Central memory CD8-positive, alpha-beta T cell (primary cell): Measurements from ENCODE around the gene ITPRIP.

Experiments
- ATAC-seq: fragments of 150-1000 bp; cut with Tn5 transposase; replicated peaks from 2 replicates; pipeline ENCODE4 v1.10.0; 2022; ENCODE audit warnings: mild to moderate bottlenecking, moderate FRiP score, moderate number of reproducible peaks; ENCODE audit not compliant: poor library complexity, severe bottlenecking; ENCODE audit errors: extremely low read depth
- DNase-seq, 2 donors: peaks; one replicate each; pipeline ENCODE4 v3.0.0; 2021; ENCODE audit warnings: low spot score in 2 of 2
- H3K27ac Mint-ChIP-seq: one replicate; pipeline ENCODE4 v1.8.0; 2022; ENCODE audit warnings: low read depth, mild to moderate bottlenecking, moderate library complexity, mixed read lengths
- H3K27me3 Mint-ChIP-seq: one replicate; pipeline ENCODE4 v1.8.0; 2022; ENCODE audit warnings: mixed read lengths
- H3K36me3 Mint-ChIP-seq: one replicate; pipeline ENCODE4 v1.8.0; 2022; ENCODE audit warnings: mild to moderate bottlenecking, moderate library complexity, mixed read lengths; ENCODE audit not compliant: insufficient read depth
- H3K4me1 Mint-ChIP-seq: one replicate; pipeline ENCODE4 v1.8.0; 2022; ENCODE audit warnings: mixed read lengths
- H3K4me3 Mint-ChIP-seq: one replicate; pipeline ENCODE4 v1.8.0; 2022; ENCODE audit warnings: mild to moderate bottlenecking, moderate library complexity, mixed read lengths
- H3K9me3 Mint-ChIP-seq: one replicate; pipeline ENCODE4 v1.8.0; 2022; ENCODE audit warnings: mixed read lengths

The ITPRIP gene

DNA sequence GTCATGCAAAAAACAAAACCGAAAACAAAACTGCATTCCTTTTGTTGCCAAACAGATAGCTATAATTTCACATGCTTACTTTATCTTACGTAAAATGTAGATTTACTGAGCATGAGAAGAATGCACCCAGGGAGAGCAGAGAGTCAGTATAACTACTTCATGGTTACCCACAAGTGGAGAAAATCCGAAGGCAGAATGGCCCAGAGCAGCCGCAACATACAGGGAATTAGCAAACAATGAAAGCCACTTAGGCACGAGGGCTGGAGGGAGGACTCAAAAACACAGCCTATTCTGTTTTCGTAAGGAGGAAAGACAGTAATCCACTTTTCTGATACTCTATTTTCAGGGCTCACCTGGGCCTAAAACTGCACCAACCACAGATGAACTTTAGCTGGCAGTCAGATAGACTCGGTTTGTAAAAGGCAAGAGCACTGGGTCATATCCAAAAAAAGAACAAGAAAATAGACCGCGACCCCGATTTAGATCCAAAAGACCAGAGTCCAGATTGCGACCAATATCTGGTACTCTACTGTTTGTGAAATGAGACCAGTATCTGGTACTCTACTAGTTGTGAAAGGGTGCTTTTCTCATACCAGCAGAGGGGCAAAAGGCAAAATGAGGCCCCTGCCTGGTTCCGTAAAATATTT, 1.3 kb downstream of the ITPRIP start:
- no peak for DNase-seq
- H3K27ac Mint-ChIP-seq: peak overlapping the region; percentile 95
- no peak for ATAC-seq
- no peaks in the 10 kb centered on the region for H3K27me3 Mint-ChIP-seq
- H3K4me1 Mint-ChIP-seq: peaks cover 43% of the 10 kb centered on the region
- no peaks in the 10 kb centered on the region for H3K9me3 Mint-ChIP-seq
- H3K4me3 Mint-ChIP-seq: peak overlapping the region; percentile 90
- H3K36me3 Mint-ChIP-seq: peaks cover 28% of the 10 kb centered on the region

DNA sequence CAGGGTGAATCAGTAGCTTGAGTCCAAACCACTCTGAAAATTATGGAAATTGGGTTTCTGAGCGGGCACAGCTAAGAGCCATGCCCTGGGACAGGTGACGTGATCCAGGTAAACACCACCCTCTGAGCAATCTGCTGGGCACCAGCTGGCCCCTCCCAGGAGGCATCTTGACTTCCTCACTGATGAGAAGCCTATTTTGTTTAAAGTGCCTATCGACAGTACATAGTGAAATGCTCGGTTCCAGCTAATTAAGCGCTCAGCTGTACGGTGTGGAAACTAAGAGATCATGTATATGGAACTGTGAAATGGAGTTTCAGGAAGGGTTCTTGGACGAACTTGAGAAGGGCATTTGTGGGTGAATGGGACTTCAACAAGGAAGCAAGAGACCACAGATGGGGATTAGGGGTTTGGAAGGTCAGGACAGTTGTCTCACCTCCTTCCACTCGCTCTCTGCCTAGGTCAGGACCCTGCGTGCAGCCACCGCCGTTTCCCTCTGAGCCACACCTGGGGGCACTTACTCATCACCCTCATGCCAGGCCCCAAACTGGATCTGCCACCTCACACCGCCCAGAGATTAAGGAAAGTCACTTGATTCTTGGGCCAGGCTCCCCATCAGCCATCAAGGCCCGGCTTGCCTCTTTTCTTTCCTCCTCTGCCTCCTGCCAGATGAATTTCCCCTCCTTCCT, 3.2 kb downstream of the ITPRIP start:
- Mint-ChIP-seq H3K36me3 (peaks cover 37% of the 10 kb centered on the region), H3K27me3 (no peaks in the 10 kb centered on the region), H3K27ac (peak overlapping the region; percentile 98), H3K9me3 (no peaks in the 10 kb centered on the region), H3K4me1 (peaks cover 61% of the 10 kb centered on the region), H3K4me3 (peak overlapping the region; percentile 90)
- ATAC-seq (no peak), DNase-seq (no peak)

DNA sequence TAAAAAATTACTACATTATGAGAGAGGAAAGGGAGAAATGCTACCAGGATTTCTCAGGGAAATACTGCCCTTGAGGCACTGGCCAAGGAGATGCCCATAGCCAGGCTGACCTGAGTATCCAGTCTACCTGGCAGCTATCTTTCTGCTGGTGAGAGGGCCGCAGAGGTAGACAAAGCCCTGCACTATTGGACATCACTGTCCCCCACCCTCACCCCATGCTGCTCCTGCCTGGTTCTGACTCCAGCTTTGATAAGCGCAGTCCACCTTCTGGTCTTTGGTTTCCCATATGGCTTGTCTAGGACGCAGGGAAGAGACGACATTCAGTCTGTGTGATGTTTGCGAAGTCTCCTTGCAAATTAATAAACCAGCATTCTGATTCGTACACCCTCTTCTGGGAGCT, 3.7 kb downstream of the ITPRIP start:
- peak overlapping the region; percentile 98 for H3K27ac Mint-ChIP-seq
- H3K9me3 Mint-ChIP-seq: no peaks in the 10 kb centered on the region
- H3K4me3 Mint-ChIP-seq: peak overlapping the region; percentile 90
- H3K27me3 Mint-ChIP-seq: no peaks in the 10 kb centered on the region
- ATAC-seq (no peak), DNase-seq (no peak)
- peaks cover 66% of the 10 kb centered on the region for H3K4me1 Mint-ChIP-seq
- H3K36me3 Mint-ChIP-seq: peaks cover 39% of the 10 kb centered on the region

DNA sequence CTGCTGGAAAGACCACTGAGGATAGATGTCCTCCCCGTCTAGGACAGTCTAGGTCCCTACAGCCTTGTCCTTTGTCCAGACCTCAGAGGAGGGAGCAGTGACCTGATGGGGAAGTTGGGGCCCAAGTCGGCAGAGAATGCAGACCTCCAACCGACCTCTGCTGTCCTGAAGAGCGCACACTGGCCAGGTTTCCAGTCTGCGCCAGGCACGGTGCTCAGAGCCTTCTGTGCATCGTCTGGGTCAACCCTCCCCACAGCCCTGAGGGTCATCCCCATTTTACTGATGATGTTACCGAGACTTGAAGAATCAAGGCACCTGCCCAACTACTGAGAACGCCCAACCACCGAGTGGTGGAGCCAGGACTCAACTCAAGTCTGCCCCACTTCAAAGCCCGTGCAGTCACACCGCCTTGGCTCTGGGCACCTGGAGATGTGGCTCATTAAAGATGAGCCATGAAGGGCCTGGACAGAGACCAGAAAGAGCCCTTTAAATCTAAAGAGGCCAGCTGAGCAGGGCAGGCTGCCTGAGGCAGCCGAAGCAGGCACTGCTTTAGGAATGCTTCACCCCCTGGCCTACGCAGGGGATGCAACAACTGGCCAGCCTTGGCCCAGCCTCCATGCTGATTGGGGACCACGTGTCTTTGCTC, 4.4 kb downstream of the ITPRIP start:
- DNase-seq (no peak), ATAC-seq (no peak)
- H3K4me3 Mint-ChIP-seq: peak overlapping the region; percentile 68
- no peaks in the 10 kb centered on the region for H3K27me3 Mint-ChIP-seq
- H3K27ac Mint-ChIP-seq: peak overlapping the region; percentile 98
- peaks cover 73% of the 10 kb centered on the region for H3K4me1 Mint-ChIP-seq
- H3K9me3 Mint-ChIP-seq: no peaks in the 10 kb centered on the region
- peaks cover 44% of the 10 kb centered on the region for H3K36me3 Mint-ChIP-seq

DNA sequence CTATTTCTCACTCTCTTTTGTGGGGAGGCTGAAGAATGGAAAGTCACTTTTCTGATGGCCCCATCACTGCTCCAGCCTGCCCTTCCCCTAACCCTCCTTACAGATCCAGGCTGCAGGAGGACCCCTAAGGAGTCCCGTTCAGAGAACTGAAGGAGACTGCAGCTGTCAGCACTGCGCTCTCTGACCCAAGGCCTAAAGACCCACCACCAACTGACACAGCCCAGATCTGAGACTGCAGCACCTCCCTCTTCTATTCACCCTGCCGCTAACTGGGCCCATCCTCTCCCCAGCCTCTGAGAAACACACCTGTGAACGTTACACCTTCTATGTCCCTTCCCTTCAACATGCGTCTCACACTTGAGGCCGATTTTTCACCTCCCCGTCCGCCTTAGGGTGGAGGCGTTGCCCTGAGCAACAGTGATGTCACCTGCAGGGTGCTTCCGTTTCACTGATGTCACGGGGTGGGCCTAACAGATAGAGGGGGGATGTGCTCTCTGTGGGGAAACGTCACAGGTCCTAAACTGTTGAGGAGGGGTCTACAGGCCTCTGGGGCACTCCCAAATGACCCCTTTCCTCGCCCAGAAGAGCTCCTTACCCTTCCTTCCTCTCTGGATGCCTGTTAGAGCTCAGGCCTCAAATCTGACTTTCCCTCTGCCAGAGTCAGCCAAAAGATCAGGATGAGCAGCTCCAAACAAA, 5.1 kb downstream of the ITPRIP start:
- Mint-ChIP-seq H3K36me3 (peaks cover 45% of the 10 kb centered on the region), H3K9me3 (no peaks in the 10 kb centered on the region), H3K4me3 (peak overlapping the region; percentile 68), H3K27ac (peak overlapping the region; percentile 98), H3K4me1 (peaks cover 74% of the 10 kb centered on the region), H3K27me3 (no peaks in the 10 kb centered on the region)
- DNase-seq: peak; percentile 46 to 87
- peak; percentile 71 for ATAC-seq

DNA sequence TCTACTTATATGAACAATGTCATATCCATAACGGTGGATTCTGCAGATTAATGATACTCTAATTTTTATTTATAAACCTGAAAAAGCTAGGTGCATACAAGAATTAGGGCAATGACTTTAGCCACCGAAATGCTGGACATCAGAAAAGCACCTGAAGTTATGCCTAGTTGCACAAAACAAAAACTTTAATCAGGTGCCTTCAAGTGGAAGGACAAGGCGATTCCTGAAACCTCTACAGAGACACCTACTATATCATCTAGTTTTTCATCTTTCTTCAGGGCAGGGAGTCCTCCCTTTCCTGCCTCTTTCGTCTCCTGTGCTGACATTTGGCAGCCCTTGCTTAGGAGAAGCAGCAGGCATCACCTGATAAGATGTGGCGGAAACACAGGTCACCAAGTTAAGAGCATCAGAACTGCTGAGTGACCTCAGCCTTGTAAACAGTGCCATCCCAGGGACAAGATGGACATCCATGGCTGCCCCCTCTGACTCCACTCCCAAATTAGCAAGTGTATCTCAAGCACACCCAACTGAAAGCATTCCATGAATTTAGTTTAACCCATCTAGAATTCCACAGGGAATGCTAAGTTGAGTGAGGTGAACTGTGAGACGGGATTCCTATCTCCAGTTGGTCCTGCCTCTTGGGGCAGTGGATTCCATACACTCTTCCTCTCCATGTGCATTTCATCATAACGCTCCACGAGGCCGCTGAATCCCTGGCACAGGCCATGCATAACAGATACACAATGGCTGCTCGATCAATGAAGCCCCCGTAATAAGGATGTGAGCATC, 5.8 kb downstream of the ITPRIP start:
- Mint-ChIP-seq H3K4me3 (peak overlapping the region; percentile 68), H3K36me3 (peaks cover 41% of the 10 kb centered on the region)

DNA sequence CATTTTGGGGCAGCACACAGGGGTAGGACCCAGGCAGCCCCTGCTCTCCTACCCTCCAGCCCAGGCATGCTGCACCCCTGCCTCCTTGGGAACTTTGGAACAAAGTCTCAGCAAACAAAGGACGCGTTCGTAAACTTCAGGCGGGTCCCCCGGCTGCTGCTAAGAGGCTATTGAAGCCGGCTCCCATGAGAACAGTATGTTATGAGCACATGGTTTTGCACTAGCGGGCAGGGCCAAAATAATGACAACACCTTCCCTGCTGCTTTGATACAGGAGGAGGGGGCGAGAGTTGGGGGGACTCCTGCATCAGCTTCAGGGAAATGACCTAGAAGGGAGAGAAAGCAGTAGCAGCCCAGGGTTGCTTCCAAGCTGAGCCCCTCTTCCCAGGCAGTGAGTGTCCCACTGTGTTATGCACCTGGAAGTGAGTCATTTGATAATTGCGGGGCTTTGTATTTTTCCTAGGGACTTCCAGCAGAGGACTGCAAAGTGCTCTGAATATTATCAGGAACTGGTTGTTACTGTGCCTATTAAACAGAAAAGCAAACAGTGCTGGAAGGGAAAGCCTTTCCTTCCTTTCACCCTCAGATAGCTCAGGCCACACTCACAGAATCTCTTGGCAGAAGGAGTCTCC, 6.9 kb downstream of the ITPRIP start:
- no peak overlapping the region for H3K4me3 Mint-ChIP-seq
- peaks cover 38% of the 10 kb centered on the region for H3K36me3 Mint-ChIP-seq
- peak overlapping the region; percentile 56 for H3K27ac Mint-ChIP-seq
- ATAC-seq (no peak), DNase-seq (no peak)
- peaks cover 86% of the 10 kb centered on the region for H3K4me1 Mint-ChIP-seq
- no peaks in the 10 kb centered on the region for H3K27me3 Mint-ChIP-seq
- H3K9me3 Mint-ChIP-seq: no peaks in the 10 kb centered on the region

More for the DNA sequence above, 5.8 kb downstream of the ITPRIP start:
- no peak for DNase-seq
- Mint-ChIP-seq H3K27ac (peak overlapping the region; percentile 98), H3K9me3 (no peaks in the 10 kb centered on the region), H3K27me3 (no peaks in the 10 kb centered on the region), H3K4me1 (peaks cover 81% of the 10 kb centered on the region)
- ATAC-seq: no peak

DNA sequence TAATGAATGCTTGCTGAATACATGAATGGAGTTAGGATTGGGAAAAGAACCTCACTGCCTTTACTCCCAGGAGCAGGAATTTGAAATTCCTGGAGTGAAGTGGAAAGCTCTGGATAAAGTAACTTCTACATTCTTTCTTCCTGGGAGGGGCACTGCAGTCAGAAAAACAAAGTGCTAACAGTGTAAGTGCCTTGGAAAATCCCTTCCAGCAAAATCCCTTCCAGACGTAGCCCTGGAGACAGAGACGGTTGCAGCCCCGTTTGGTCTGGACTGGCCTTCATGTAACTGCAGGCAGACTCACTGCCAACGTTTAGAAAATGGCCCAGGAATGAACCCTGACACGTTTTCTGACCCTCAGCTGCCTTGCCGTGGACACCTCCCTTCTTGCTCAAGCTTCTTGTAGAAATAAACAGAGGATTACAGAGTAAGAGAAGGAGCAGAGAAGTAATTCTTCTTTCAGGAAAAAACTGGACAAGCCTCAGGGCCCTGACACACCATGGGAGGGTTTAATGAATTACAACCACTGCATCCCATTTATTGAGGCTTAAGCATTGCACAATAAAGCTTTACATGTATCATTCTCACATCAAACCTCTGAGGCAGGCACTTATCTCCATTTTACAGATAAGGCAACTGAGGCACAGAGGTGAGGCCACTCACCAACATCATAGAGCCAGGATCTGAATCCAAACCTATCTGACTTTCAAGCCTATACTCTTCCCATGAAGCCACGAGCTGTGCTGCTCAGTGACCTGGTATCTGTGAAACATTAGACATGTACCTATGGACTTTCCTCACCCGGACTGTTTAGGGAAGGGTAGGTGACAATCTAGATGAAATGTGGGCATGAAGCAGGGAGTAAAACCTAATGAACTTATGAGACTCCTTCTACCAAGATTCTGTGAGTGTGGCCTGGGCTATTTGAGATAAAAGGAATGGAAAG, 7.8 kb downstream of the ITPRIP start:
- H3K4me1 Mint-ChIP-seq: peaks cover 86% of the 10 kb centered on the region
- H3K27ac Mint-ChIP-seq: peak overlapping the region; percentile 94
- no peak for ATAC-seq
- H3K9me3 Mint-ChIP-seq: no peaks in the 10 kb centered on the region
- DNase-seq: no peak
- H3K27me3 Mint-ChIP-seq: no peaks in the 10 kb centered on the region
- peaks cover 42% of the 10 kb centered on the region for H3K36me3 Mint-ChIP-seq
- H3K4me3 Mint-ChIP-seq: no peak overlapping the region

DNA sequence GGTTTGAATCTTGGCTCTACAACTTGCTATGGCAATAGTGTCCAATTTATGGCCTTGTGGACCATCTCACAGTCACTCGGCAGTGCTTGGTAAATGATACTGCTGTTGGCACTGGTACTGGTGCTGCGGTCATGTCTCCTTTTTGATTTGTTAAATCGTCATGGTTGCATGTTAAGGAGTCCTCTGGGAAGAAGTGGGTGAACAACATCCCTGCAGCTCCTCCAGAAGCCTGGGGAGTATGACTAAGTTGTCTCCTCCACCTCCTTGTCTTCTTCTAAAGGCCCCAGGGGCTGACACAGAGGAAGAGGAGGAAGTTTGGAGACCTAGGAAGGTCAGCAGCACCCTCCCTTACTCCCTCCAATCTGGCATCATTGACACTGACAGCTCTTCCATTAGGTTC, 8.5 kb downstream of the ITPRIP start:
- H3K27ac Mint-ChIP-seq: peak overlapping the region; percentile 94
- ATAC-seq (no peak), DNase-seq (no peak)

DNA sequence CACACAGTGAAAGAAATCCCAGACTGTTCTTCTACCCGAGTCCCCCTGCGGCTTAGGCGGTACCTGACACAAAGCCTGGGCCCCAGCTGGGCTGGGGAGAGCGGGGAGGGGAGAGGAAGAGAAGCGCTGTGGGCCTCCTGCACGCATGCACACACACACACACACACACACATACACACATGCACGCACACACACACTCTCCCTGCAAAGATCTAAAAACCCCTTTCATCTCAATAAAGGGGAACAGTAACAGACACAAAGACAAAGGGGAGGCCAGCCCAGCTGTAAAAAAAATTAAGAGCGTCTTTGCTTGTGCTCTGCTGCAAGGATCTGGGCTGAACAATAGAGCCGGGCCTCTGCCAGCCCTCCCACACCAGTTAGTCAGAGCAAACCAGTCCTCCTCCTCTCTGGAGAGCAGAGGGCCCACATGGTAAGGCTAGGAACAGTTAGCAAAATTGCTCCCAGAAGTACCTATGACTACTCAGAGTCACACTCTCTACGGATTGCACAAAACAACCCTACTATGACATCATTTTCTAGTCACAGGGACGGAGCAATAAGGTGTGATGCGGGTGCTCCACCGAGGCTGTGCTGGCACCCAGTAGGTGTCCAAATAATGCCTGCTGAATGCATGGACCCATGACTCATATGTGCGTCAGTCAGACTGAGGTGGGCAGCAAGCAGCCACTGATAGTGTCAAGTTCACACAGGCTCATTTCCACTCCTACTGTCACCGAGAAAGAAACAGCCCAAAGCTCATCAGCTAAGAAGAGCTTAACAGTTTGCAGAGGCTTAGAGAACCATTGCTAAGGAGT, 9.2 kb downstream of the ITPRIP start:
- ATAC-seq: peak; percentile 61
- Mint-ChIP-seq H3K4me1 (peaks cover 93% of the 10 kb centered on the region), H3K36me3 (peaks cover 47% of the 10 kb centered on the region)

More for the DNA sequence above, 8.5 kb downstream of the ITPRIP start:
- Mint-ChIP-seq H3K36me3 (peaks cover 45% of the 10 kb centered on the region), H3K9me3 (no peaks in the 10 kb centered on the region), H3K4me1 (peaks cover 86% of the 10 kb centered on the region), H3K4me3 (peak overlapping the region; percentile 82), H3K27me3 (no peaks in the 10 kb centered on the region)

More for the DNA sequence above, 9.2 kb downstream of the ITPRIP start:
- Mint-ChIP-seq H3K27me3 (no peaks in the 10 kb centered on the region), H3K9me3 (no peaks in the 10 kb centered on the region), H3K27ac (peak overlapping the region; percentile 94), H3K4me3 (peak overlapping the region; percentile 82)
- DNase-seq: peak in 1 of 2 donors; percentile 65
